ENCODE results near the gene SMIM21. TPM values are rescaled to one million over a fixed set of nuclear protein-coding genes. Genes with fewer than 3 reads are reported as not detected.

The SMIM21 gene
- total RNA-seq, 4 donors from 2014 or later: not detected

- in situ Hi-C loops (cut with MboI; ENCODE audit: low sequenced_read_pairs in 4 of 4): no loop called here
These were observed 43.4 kb downstream of the SMIM21 start for GRCh38 chr18:75384144-75384543.

GRCh38 chr18:75378376-75379315 is 48.9 kb downstream of the SMIM21 start:
- H3K4me3 ChIP-seq: no peak overlapping the region
- no peak overlapping the region for H3K27ac ChIP-seq
- no peaks in the 10 kb centered on the region for H3K36me3 ChIP-seq
- no peak for TF ChIP-seq CTCF (IDR thresholded peaks at IDR 0.05 in 4 of 5, conservative IDR thresholded peaks at IDR 0.05 in 1 of 5)
- TF ChIP-seq POLR2A (IDR thresholded peaks at IDR 0.05): no peak
- no peaks in the 10 kb centered on the region for H3K27me3 ChIP-seq
- in situ Hi-C loops (cut with MboI; ENCODE audit: low sequenced_read_pairs in 4 of 4): no loop called here
- intact Hi-C loops (cut with DNase I; ENCODE audit: low total_unique reads): no loop called here
- H3K4me1 ChIP-seq: no peaks in the 10 kb centered on the region
- DNase-seq: no peak
- no peaks in the 10 kb centered on the region for H3K9me3 ChIP-seq
- ATAC-seq: no peak

More at GRCh38 chr18:75384144-75384543, 43.4 kb downstream of the SMIM21 start:
- Histone ChIP-seq H3K9me3 (no peaks in the 10 kb centered on the region), H3K4me3 (no peak overlapping the region), H3K4me1 (no peaks in the 10 kb centered on the region), H3K27me3 (no peaks in the 10 kb centered on the region), H3K27ac (no peak overlapping the region), H3K36me3 (no peaks in the 10 kb centered on the region)
- TF ChIP-seq POLR2A (IDR thresholded peaks at IDR 0.05) (no peak), CTCF (IDR thresholded peaks at IDR 0.05 in 4 of 5, conservative IDR thresholded peaks at IDR 0.05 in 1 of 5) (no peak)
- ATAC-seq: no peak
- no peak for DNase-seq
- intact Hi-C loops (cut with DNase I; ENCODE audit: low total_unique reads): no loop called here

- intact Hi-C loops (cut with DNase I; ENCODE audit: low total_unique reads) (no loop called here), in situ Hi-C loops (cut with MboI; ENCODE audit: low sequenced_read_pairs in 4 of 4) (no loop called here)
- no peak for TF ChIP-seq POLR2A (IDR thresholded peaks at IDR 0.05)
- no peak for TF ChIP-seq CTCF (IDR thresholded peaks at IDR 0.05 in 4 of 5, conservative IDR thresholded peaks at IDR 0.05 in 1 of 5)
These were observed 49.6 kb downstream of the SMIM21 start for GRCh38 chr18:75377926-75378325.

GRCh38 chr18:75377258-75377657 is 50.2 kb downstream of the SMIM21 start:
- H3K9me3 ChIP-seq: no peaks in the 10 kb centered on the region
- H3K27ac ChIP-seq: no peak overlapping the region
- no peaks in the 10 kb centered on the region for H3K4me1 ChIP-seq
- H3K36me3 ChIP-seq: no peaks in the 10 kb centered on the region
- no peak overlapping the region for H3K4me3 ChIP-seq
- TF ChIP-seq CTCF (IDR thresholded peaks at IDR 0.05 in 4 of 5, conservative IDR thresholded peaks at IDR 0.05 in 1 of 5) (no peak), POLR2A (IDR thresholded peaks at IDR 0.05) (no peak)
- no peaks in the 10 kb centered on the region for H3K27me3 ChIP-seq
- ATAC-seq: no peak
- intact Hi-C loops (cut with DNase I; ENCODE audit: low total_unique reads): no loop called here
- in situ Hi-C loops (cut with MboI; ENCODE audit: low sequenced_read_pairs in 4 of 4): no loop called here
- no peak for DNase-seq

More at GRCh38 chr18:75377926-75378325, 49.6 kb downstream of the SMIM21 start:
- no peak overlapping the region for H3K4me3 ChIP-seq
- no peaks in the 10 kb centered on the region for H3K36me3 ChIP-seq
- H3K9me3 ChIP-seq: no peaks in the 10 kb centered on the region
- no peaks in the 10 kb centered on the region for H3K27me3 ChIP-seq
- H3K27ac ChIP-seq: no peak overlapping the region
- DNase-seq (no peak), ATAC-seq (no peak)
- H3K4me1 ChIP-seq: no peaks in the 10 kb centered on the region

Measured in gastrocnemius medialis (tissue), 4 donors.